ENCODE data around the gene TMEM145. TPM values are rescaled to one million over a fixed set of nuclear protein-coding genes. Genes with fewer than 3 reads are reported as not detected.

TMEM145 gene
- total and polyA plus RNA-seq, 10 of the 15 experiments (the other 5 are each of a cell fraction or from before 2014, with no cell fraction given): 0.04 to 0.97 (median 0.16) TPM; not detected in 4

- TF ChIP-seq STAT1 (conservative IDR thresholded peaks at IDR 0.05): 0 out of 2 replicates have a peak, but pooled peaks have one; percentile 41
Measured at GRCh38 chr19:42303101-42303464, 10.0 kb upstream of the TMEM145 start (continued).

GRCh38 chr19:42303876-42304275 lies 9.2 kb upstream of the TMEM145 start:
- 80% methylated on average over 8 of the region's 8 CpGs for WGBS (ENCODE audit: insufficient coverage, insufficient replicate concordance, low lambda C conversion rate, missing lambda C conversion rate)
- no peaks in the 10 kb centered on the region; the same call in 1 of the 2 replicates for H3K79me2 ChIP-seq (ENCODE audit: control insufficient read depth, insufficient read depth, low read length)
- DNase-seq (ENCODE audit: low read depth, low spot score): no peak
- no peaks in the 10 kb centered on the region for H3K9me3 ChIP-seq (replicated peaks; ENCODE audit: control insufficient read depth, insufficient read depth, low read length)
- no peak overlapping the region for H3K4me3 ChIP-seq
- ATAC-seq: no peak
- ChIA-PET SMC1A (ENCODE audit: uncharacterized antibody, unreplicated experiment) (interaction anchor here (1.0 kb wide), 1 partner anchor 13 kb away, joined by 4 read pairs; no protein-coding TSS in a partner anchor), CTCF (interaction anchor here (0.7 to 1.1 kb wide), 2 partner anchors 19 to 21 kb away, joined by 3 read pairs; no protein-coding TSS in a partner anchor), RAD21 (ENCODE audit: unreplicated experiment) (interaction anchor here (1.2 kb wide), 1 partner anchor 175 kb away, joined by 3 read pairs; no protein-coding TSS in a partner anchor), POLR2A (interaction anchor here (0.6 to 1.0 kb wide), 5 partner anchors 12 to 184 kb away, joined by 3 to 6 read pairs (median 3); no protein-coding TSS in a partner anchor)
- H3K36me3 ChIP-seq (ENCODE audit: control insufficient read depth in 2 of 2, insufficient read depth in 2 of 2, low read length in 1 of 2): no peaks in the 10 kb centered on the region
- H3K4me2 ChIP-seq (ENCODE audit: control insufficient read depth, insufficient read depth): no peak overlapping the region
- no peak overlapping the region for H3K27ac ChIP-seq (ENCODE audit: control insufficient read depth, insufficient read depth)
- FAIRE-seq: no peak
- no TSS peak for BruUV-seq (replicated peaks)
- H2AFZ ChIP-seq (ENCODE audit: control insufficient read depth, low read depth, low read length): no peak overlapping the region
- no peaks in the 10 kb centered on the region for H4K20me1 ChIP-seq (ENCODE audit: control insufficient read depth, insufficient read depth)
- H3K4me1 ChIP-seq (ENCODE audit: control insufficient read depth, insufficient read depth, low read length): peaks cover 7% of the 10 kb centered on the region
- intact Hi-C loops (cut with micrococcal nuclease; ENCODE audit: unreplicated experiment): no loop called here
- H3K9ac ChIP-seq (ENCODE audit: control insufficient read depth, insufficient read depth, low read length): no peak overlapping the region
- no peaks in the 10 kb centered on the region for H3K27me3 ChIP-seq (replicated peaks in 1 of 2; ENCODE audit: control insufficient read depth in 2 of 2, insufficient read depth in 2 of 2, low read length in 1 of 2)
- in situ Hi-C loops (cut with MboI): no loop called here
- TF ChIP-seq RAD21 (IDR thresholded peaks at IDR 0.05; ENCODE audit: insufficient read depth, low read depth, low read length) (no peak), ZBTB4 (CRISPR knock-in tag; IDR thresholded peaks at IDR 0.05) (no peak), USF1 (IDR thresholded peaks at IDR 0.05; ENCODE audit: borderline replicate concordance, extremely low read length, insufficient read depth, low read depth, low read length) (no peak), SPI1 (IDR thresholded peaks at IDR 0.05; ENCODE audit: borderline replicate concordance, insufficient read depth, low read depth, low read length) (no peak), IKZF1 (conservative IDR thresholded peaks at IDR 0.05) (no peak), RB1 (IDR thresholded peaks at IDR 0.05; ENCODE audit: borderline replicate concordance) (no peak), NBN (IDR thresholded peaks at IDR 0.05) (no peak), POLR2AphosphoS2 (IDR thresholded peaks at IDR 0.05; ENCODE audit: low read depth, low read length) (no peak), ZNF384 (IDR thresholded peaks at IDR 0.05; ENCODE audit: borderline replicate concordance, low read depth, low read length) (no peak), CBX5 (IDR thresholded peaks at IDR 0.05; ENCODE audit: low read depth) (no peak), ESRRA (IDR thresholded peaks at IDR 0.05; ENCODE audit: low read length) (no peak), CUX1 (IDR thresholded peaks at IDR 0.05; ENCODE audit: insufficient replicate concordance, low read depth, low read length) (no peak), SIN3A (IDR thresholded peaks at IDR 0.05; ENCODE audit: low read depth, low read length) (no peak)

Data from GM12878 (cell line).